GM12892 (cell line): ENCODE results near the gene C19orf67.

Experiments used
- POLR2A ChIP-seq: IDR thresholded peaks from 2 replicates; pipeline ENCODE4 v1.6.1; 2011; ENCODE audit warnings: low read depth, low read length, control low read depth
- POLR2AphosphoS5 ChIP-seq: IDR thresholded peaks from 2 replicates; pipeline ENCODE4 v1.6.1; 2011; ENCODE audit warnings: low read depth, low read length, control low read depth

- TF ChIP-seq POLR2A, result no peak
- no peak for TF ChIP-seq POLR2AphosphoS5
Observed at GRCh38 chr19:14118165-14119051, 32.8 kb upstream of the C19orf67 start.
